Spleen (tissue), 11 donors: Measurements from ENCODE around the gene SMG9. TPM values are rescaled to one million over a fixed set of nuclear protein-coding genes. Genes with fewer than 3 reads are reported as not detected.
A peak's percentile ranks its signal among the peaks of the same experiment; 100 is the strongest.

ENCODE experiments used
- DNase-seq: peaks from one replicate; pipeline ENCODE4 v3.0.0-alpha.2; 2020
- H3K27ac ChIP-seq, 8 donors: fragments of 200-600 bp; sonication (generic) in 7 of 8; 1 replicate in 4 of 8; 2 replicates in 4 of 8; pipeline versions ENCODE4 v1.5.0 to v1.8.0; 2016 to 2021; ENCODE audit warnings: inconsistent platforms in 4 of 8, mild to moderate bottlenecking in 4 of 8, moderate library complexity in 1 of 8
- H3K27me3 ChIP-seq, 7 donors: fragments of 200-600 bp; sonication (generic) in 6 of 7; replicated peaks in 1 of 7; 1 replicate in 4 of 7; 2 replicates in 3 of 7; pipeline versions ENCODE4 v1.5.0 to v1.8.0; 2016 to 2021; ENCODE audit warnings: inconsistent platforms in 3 of 7, mild to moderate bottlenecking in 1 of 7
- H3K36me3 ChIP-seq, 6 donors: fragments of 200-600 bp; sonication (generic) in 5 of 6; 1 replicate in 4 of 6; 2 replicates in 2 of 6; pipeline versions ENCODE4 v1.5.0 to v1.8.0; 2016 to 2021; ENCODE audit warnings: inconsistent platforms in 2 of 6
- H3K4me1 ChIP-seq, 6 donors: fragments of 200-600 bp; sonication (generic) in 5 of 6; 1 replicate in 3 of 6; 2 replicates in 3 of 6; pipeline versions ENCODE4 v1.5.0 to v1.8.0; 2016 to 2021; ENCODE audit warnings: inconsistent platforms in 3 of 6
- H3K4me3 ChIP-seq, 8 donors: fragments of 200-600 bp; sonication (generic) in 7 of 8; 1 replicate in 4 of 8; 2 replicates in 4 of 8; pipeline versions ENCODE4 v1.5.0 to v1.8.0; 2016 to 2021; ENCODE audit warnings: inconsistent platforms in 4 of 8, mild to moderate bottlenecking in 4 of 8, moderate library complexity in 2 of 8
- H3K9me3 ChIP-seq, 8 donors: fragments of 200-600 bp; sonication (generic) in 7 of 8; 1 replicate in 4 of 8; 2 replicates in 4 of 8; pipeline versions ENCODE4 v1.5.0 to v1.8.0; 2016 to 2021; ENCODE audit warnings: inconsistent platforms in 4 of 8
- POLR2A ChIP-seq, 3 donors: fragments of 450-650 bp; IDR thresholded peaks; one replicate each; pipeline ENCODE4 v1.5.1; 2017; ENCODE audit warnings: antibody characterized with exemption in 3 of 3, mild to moderate bottlenecking in 1 of 3
- POLR2AphosphoS5 ChIP-seq, 3 donors: sonication (generic); formaldehyde crosslinking; IDR thresholded peaks; one replicate each; pipeline ENCODE4 v1.5.1; 2017; ENCODE audit warnings: antibody characterized with exemption in 3 of 3
- WGBS, 5 donors: extraction: QIAGEN DNeasy Blood & Tissue Kit in 3 of 5; methylation state at CpG; one replicate each; pipeline versions ENCODE4 v1.1.5 to v1.1.7; 2013 to 2018; 5-methylcytosine and 5-hydroxymethylcytosine counted together
- intact Hi-C: fragments of 100-400 bp; cut with DNase I; formaldehyde crosslinking; loops from one replicate; pipeline ENCODE4 v1.15.0; 2023; ENCODE audit warnings: low total_unique reads
- polyA plus RNA-seq, 3 donors: library from polyadenylated mRNA; stranded (reverse); fragments of 200-250 nt; gene quantifications; one replicate each; pipeline ENCODE4 v1.2.1, GENCODE V29; 2013
- total RNA-seq, 7 donors: library from RNA; depleted of rRNA in 3 of 7; stranded (reverse); fragments of >200 nt in 3 of 7; fragmentation: NEBNext Ultra II Directional in 4 of 7; extraction: Animal tissue kit (Norgen Biotek cat#: 25700) in 4 of 7; gene quantifications; one replicate each; pipeline versions ENCODE4 v1.1.0 to v1.2.1, GENCODE V29; 2016 to 2021
- TF ChIP-seq, protein P1 (sequence below), 11 experiments: fragments of 200-600 bp in 7 of 11; fragments of 450-650 bp in 4 of 11; sonication (generic) in 4 of 11; IDR thresholded peaks in 8 of 11; conservative IDR thresholded peaks in 3 of 11; 1 replicate in 7 of 11; 2 replicates in 4 of 11; pipeline versions ENCODE4 v1.4.0 to v1.8.0; 2016 to 2021; ENCODE audit warnings: antibody characterized with exemption in 11 of 11, inconsistent platforms in 4 of 11, mild to moderate bottlenecking in 1 of 11
- donor health status: healthy with polysubstance abuse.
- donor health status: DM: no; HTN: no; CAD: no; lungs with moderate emphysema.
- donor health status: DM: no; HTN: no; CAD: no.
- donor health status: Bipolar disorder and iron deficiency.
- donor health status: healthy.
- donor health status: DM: no; HTN: no; CAD: no.
- donor health status: DM: yes; HTN: yes; CAD: no.

SMG9 gene
- total and polyA plus RNA-seq, 10 donors = 30.9 to 65.9 (median 45.2) TPM

DNA sequence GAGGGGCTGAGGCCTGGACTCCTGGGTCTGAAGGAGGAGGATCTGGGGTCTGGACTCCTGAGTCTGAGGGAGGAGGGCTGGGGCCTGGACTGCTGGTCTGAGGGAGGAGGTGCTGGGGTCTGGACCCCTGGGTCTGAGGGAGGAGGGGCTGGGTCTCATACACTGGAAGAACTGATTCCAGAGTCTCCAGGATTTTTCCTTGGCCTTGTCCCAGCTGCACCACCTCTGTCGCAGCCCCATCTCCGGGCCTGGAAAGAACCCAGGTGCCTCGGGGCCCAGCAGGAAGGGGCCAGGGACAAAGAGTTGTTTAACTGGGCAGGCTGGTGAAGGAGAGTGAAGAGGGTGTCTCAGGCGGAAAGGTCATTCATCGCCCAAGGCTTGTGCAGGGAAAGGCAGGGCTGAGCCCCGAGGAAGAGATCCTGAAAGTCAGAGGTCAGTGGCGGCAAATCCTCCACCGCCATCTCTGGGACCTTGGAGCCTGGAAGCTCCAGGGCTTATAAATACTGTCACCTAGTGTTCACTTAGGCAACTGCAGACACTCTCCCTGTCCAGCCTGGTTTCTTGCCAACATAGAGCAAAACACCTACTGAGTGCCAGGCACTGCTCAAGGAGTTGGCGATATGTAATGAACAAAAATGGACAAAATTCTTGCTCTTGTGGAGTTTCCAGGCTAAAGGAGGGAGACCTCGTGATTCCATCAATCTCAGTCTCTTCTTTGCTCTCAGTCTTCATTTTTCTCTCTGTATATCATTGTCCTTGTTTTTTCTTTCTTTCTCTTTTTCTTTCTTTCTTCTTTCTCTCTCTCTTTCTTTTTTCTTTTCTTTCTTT lies 30.4 kb upstream of the SMG9 start:
- TF ChIP-seq POLR2AphosphoS5 (IDR thresholded peaks at IDR 0.05) = peak in 1 of 3 donors; percentile 45
- TF ChIP-seq POLR2A (IDR thresholded peaks at IDR 0.05) = no peak
- TF ChIP-seq, protein P1, sequence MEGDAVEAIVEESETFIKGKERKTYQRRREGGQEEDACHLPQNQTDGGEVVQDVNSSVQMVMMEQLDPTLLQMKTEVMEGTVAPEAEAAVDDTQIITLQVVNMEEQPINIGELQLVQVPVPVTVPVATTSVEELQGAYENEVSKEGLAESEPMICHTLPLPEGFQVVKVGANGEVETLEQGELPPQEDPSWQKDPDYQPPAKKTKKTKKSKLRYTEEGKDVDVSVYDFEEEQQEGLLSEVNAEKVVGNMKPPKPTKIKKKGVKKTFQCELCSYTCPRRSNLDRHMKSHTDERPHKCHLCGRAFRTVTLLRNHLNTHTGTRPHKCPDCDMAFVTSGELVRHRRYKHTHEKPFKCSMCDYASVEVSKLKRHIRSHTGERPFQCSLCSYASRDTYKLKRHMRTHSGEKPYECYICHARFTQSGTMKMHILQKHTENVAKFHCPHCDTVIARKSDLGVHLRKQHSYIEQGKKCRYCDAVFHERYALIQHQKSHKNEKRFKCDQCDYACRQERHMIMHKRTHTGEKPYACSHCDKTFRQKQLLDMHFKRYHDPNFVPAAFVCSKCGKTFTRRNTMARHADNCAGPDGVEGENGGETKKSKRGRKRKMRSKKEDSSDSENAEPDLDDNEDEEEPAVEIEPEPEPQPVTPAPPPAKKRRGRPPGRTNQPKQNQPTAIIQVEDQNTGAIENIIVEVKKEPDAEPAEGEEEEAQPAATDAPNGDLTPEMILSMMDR (IDR thresholded peaks at IDR 0.05 in 8 of 11, conservative IDR thresholded peaks at IDR 0.05 in 3 of 11) = peak; percentile 88 to 97 (median 94)
- Histone ChIP-seq H3K9me3 (no peaks in the 10 kb centered on the region), H3K27ac (peak overlapping the region in 5 of 8 donors; percentile 51 to 86 (median 81)), H3K27me3 (peaks cover 0 to 17% (median 0%) of the 10 kb centered on the region in 7 donors), H3K4me1 (peaks cover 0 to 52% (median 29%) of the 10 kb centered on the region in 6 donors), H3K4me3 (peak overlapping the region in 1 of 8 donors; percentile 25), H3K36me3 (no peaks in the 10 kb centered on the region)
- 16 to 24% (median 18%) methylated on average over 7 to 10 of the region's 10 CpGs for WGBS, 5 donors
- DNase-seq = peak; percentile 84
- intact Hi-C loops = loop anchor here (1.0 kb wide), 1 partner anchor 40 kb away; no protein-coding TSS in a partner anchor

- H3K36me3 ChIP-seq = no peaks in the 10 kb centered on the region
- WGBS, 5 donors = 51 to 60% (median 56%) methylated on average over 4 of the region's 4 CpGs
- no peak overlapping the region for H3K4me3 ChIP-seq
- TF ChIP-seq POLR2A (IDR thresholded peaks at IDR 0.05) = no peak
- TF ChIP-seq, protein P1 (IDR thresholded peaks at IDR 0.05 in 8 of 11, conservative IDR thresholded peaks at IDR 0.05 in 3 of 11) = no peak
- TF ChIP-seq POLR2AphosphoS5 (IDR thresholded peaks at IDR 0.05) = no peak
- H3K27me3 ChIP-seq = peaks cover 0 to 13% (median 0%) of the 10 kb centered on the region in 7 donors
- H3K9me3 ChIP-seq = no peaks in the 10 kb centered on the region
- H3K27ac ChIP-seq = peak overlapping the region; percentile 29 to 86 (median 72)
- peaks cover 3 to 59% (median 36%) of the 10 kb centered on the region in 6 donors for H3K4me1 ChIP-seq
- DNase-seq = no peak
- intact Hi-C loops = no loop called here
Observed at GRCh38 chr19:43784241-43784980, 29.6 kb upstream of the SMG9 start.

DNA sequence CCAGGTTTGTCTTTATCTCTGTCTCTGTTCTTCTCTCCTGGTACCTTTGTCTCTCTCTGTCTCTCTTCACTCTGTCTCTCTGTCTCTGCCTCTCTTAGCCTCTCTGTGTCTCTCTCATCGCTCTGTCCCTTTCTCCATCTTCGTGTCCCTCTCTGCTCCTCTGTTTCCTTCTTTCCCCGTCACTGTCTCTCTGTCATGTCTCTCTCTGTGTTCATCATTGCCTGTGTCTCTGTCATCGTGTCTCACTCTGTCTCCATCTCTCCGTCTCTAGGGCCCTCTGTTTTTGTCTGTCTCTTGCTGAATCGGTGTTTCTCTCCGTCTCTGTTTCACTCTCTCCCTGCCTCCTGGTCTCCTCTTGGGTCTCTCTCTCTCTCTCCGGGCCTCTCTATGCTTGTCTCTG lies 28.9 kb upstream of the SMG9 start:
- intact Hi-C loops = no loop called here
- 84 to 93% (median 87%) methylated on average over 8 of the region's 8 CpGs for WGBS, 5 donors
- Histone ChIP-seq H3K27me3 (peaks cover 0 to 7% (median 0%) of the 10 kb centered on the region in 7 donors), H3K36me3 (no peaks in the 10 kb centered on the region), H3K9me3 (no peaks in the 10 kb centered on the region), H3K27ac (peak overlapping the region; percentile 29 to 86 (median 72)), H3K4me1 (peaks cover 8 to 67% (median 44%) of the 10 kb centered on the region in 6 donors), H3K4me3 (no peak overlapping the region)
- TF ChIP-seq POLR2AphosphoS5 (IDR thresholded peaks at IDR 0.05) = no peak
- no peak for TF ChIP-seq POLR2A (IDR thresholded peaks at IDR 0.05)
- TF ChIP-seq, protein P1 (IDR thresholded peaks at IDR 0.05 in 8 of 11, conservative IDR thresholded peaks at IDR 0.05 in 3 of 11) = no peak
- no peak for DNase-seq
